Measurements from ENCODE around the gene ARHGEF33. TPM values are rescaled to one million over a fixed set of nuclear protein-coding genes. Genes with fewer than 3 reads are reported as not detected.

The ARHGEF33 gene
- total and polyA plus RNA-seq, 2 of the 13 experiments (the other 11 are each of a cell fraction or from before 2014, with no cell fraction given), result 0.04 TPM; not detected in 1

GRCh38 chr2:38875227-38875575 is 14.5 kb upstream of the ARHGEF33 start (continued):
- TF ChIP-seq ATF6 (CRISPR knock-in tag; conservative IDR thresholded peaks at IDR 0.05) (no peak), ZBED4 (CRISPR knock-in tag; IDR thresholded peaks at IDR 0.05; ENCODE audit: borderline replicate concordance) (no peak), SIX1 (CRISPR knock-in tag; IDR thresholded peaks at IDR 0.05; ENCODE audit: borderline replicate concordance) (no peak), NFAT5 (CRISPR knock-in tag; IDR thresholded peaks at IDR 0.05) (no peak), ZNF710 (CRISPR knock-in tag; IDR thresholded peaks at IDR 0.05; ENCODE audit: borderline replicate concordance) (0 out of 2 replicates have a peak, but pooled peaks have one; percentile 18), ZNF354B (CRISPR knock-in tag; IDR thresholded peaks at IDR 0.05) (no peak), SMAD3 (CRISPR knock-in tag; IDR thresholded peaks at IDR 0.05) (no peak), DPF2 (CRISPR knock-in tag; IDR thresholded peaks at IDR 0.05; ENCODE audit: borderline replicate concordance, low read depth) (0 out of 2 replicates have a peak, but pooled peaks have one; percentile 12), ZNF546 (CRISPR knock-in tag; conservative IDR thresholded peaks at IDR 0.05) (no peak), ZNF335 (CRISPR knock-in tag; IDR thresholded peaks at IDR 0.05) (no peak), ZBTB49 (CRISPR knock-in tag; IDR thresholded peaks at IDR 0.05; ENCODE audit: borderline replicate concordance) (no peak), DNMT1 (CRISPR knock-in tag; IDR thresholded peaks at IDR 0.05) (no peak), NFIB (CRISPR knock-in tag; IDR thresholded peaks at IDR 0.05; ENCODE audit: borderline replicate concordance) (no peak)
